ENCODE measurements around the gene MAFB.

MAFB gene

GRCh38 chr20:40638414-40638813, 50.6 kb downstream of the MAFB start:
- TF ChIP-seq CTCF (IDR thresholded peaks at IDR 0.05; ENCODE audit: insufficient read depth, low read length, missing control alignments) = no peak
- DNase-seq (ENCODE audit: low read depth, low spot score) = no peak
- ChIA-PET POLR2A (no interaction called here), CTCF (no interaction called here)
- no peak overlapping the region for H3K4me3 ChIP-seq (ENCODE audit: low read depth, low read length)

GRCh38 chr20:40637176-40637575, 51.9 kb downstream of the MAFB start:
- no peak for TF ChIP-seq CTCF (IDR thresholded peaks at IDR 0.05; ENCODE audit: insufficient read depth, low read length, missing control alignments)
- POLR2A ChIA-PET = no interaction called here
- H3K4me3 ChIP-seq (ENCODE audit: low read depth, low read length) = no peak overlapping the region
- CTCF ChIA-PET = no interaction called here
- no peak for DNase-seq (ENCODE audit: low read depth, low spot score)

GRCh38 chr20:40636486-40636885, 52.5 kb downstream of the MAFB start:
- DNase-seq (ENCODE audit: low read depth, low spot score) = no peak
- ChIA-PET CTCF (no interaction called here), POLR2A (no interaction called here)
- H3K4me3 ChIP-seq (ENCODE audit: low read depth, low read length) = no peak overlapping the region
- TF ChIP-seq CTCF (IDR thresholded peaks at IDR 0.05; ENCODE audit: insufficient read depth, low read length, missing control alignments) = no peak

- no peak overlapping the region for H3K4me3 ChIP-seq (ENCODE audit: low read depth, low read length)
- no peak for DNase-seq (ENCODE audit: low read depth, low spot score)
- ChIA-PET CTCF (no interaction called here), POLR2A (no interaction called here)
- TF ChIP-seq CTCF (IDR thresholded peaks at IDR 0.05; ENCODE audit: insufficient read depth, low read length, missing control alignments) = no peak
Observed at GRCh38 chr20:40635971-40636370, 53.1 kb downstream of the MAFB start.
